Measurements from ENCODE around the gene TNS3.
"Not testable (repeated sequence)": the region's sequence is repeated elsewhere in the genome, so short reads cannot be mapped to it uniquely, and the experiment has no call there.

TNS3 gene

GRCh38 chr7:47472444-47473157 is 109.3 kb downstream of the TNS3 start:
- no peak for DNase-seq (ENCODE audit: low read depth)

- DNase-seq (ENCODE audit: low read depth): no peak
Observed at GRCh38 chr7:47471831-47472230, 110.1 kb downstream of the TNS3 start.

- DNase-seq (ENCODE audit: low read depth): no peak
Observed at GRCh38 chr7:47471358-47471703, 110.6 kb downstream of the TNS3 start.

GRCh38 chr7:47470567-47471357 is 111.1 kb downstream of the TNS3 start:
- DNase-seq (ENCODE audit: low read depth): no peak

GRCh38 chr7:47469846-47470245 is 112.1 kb downstream of the TNS3 start:
- not testable (repeated sequence) for DNase-seq (ENCODE audit: low read depth)

- DNase-seq (ENCODE audit: low read depth): no peak
Observed at GRCh38 chr7:47466832-47467231, 115.1 kb downstream of the TNS3 start.

GRCh38 chr7:47465191-47465590 is 116.7 kb downstream of the TNS3 start:
- no peak for DNase-seq (ENCODE audit: low read depth)

GRCh38 chr7:47464266-47464665 is 117.6 kb downstream of the TNS3 start:
- no peak for DNase-seq (ENCODE audit: low read depth)

GRCh38 chr7:47461746-47462145 is 120.2 kb downstream of the TNS3 start:
- DNase-seq (ENCODE audit: low read depth): no peak

GRCh38 chr7:47461161-47461560 is 120.8 kb downstream of the TNS3 start:
- no peak for DNase-seq (ENCODE audit: low read depth)

- no peak for DNase-seq (ENCODE audit: low read depth)
Observed at GRCh38 chr7:47460251-47460989, 121.5 kb downstream of the TNS3 start.

GRCh38 chr7:47458486-47458885 is 123.4 kb downstream of the TNS3 start:
- DNase-seq (ENCODE audit: low read depth): no peak

- DNase-seq (ENCODE audit: low read depth): no peak
Observed at GRCh38 chr7:47458057-47458456, 123.9 kb downstream of the TNS3 start.

GRCh38 chr7:47456210-47456955 is 125.5 kb downstream of the TNS3 start:
- DNase-seq (ENCODE audit: low read depth): no peak

GRCh38 chr7:47455872-47456185 is 126.1 kb downstream of the TNS3 start:
- DNase-seq (ENCODE audit: low read depth): no peak

GRCh38 chr7:47454974-47455871 is 126.7 kb downstream of the TNS3 start:
- DNase-seq (ENCODE audit: low read depth): no peak

- no peak for DNase-seq (ENCODE audit: low read depth)
Observed at GRCh38 chr7:47454069-47454973, 127.6 kb downstream of the TNS3 start.

GRCh38 chr7:47453093-47454061 is 128.5 kb downstream of the TNS3 start:
- no peak for DNase-seq (ENCODE audit: low read depth)

- no peak for DNase-seq (ENCODE audit: low read depth)
Observed at GRCh38 chr7:47452715-47453092, 129.2 kb downstream of the TNS3 start.

Measured in CMK (cell line).